ENCODE measurements around the gene NUFIP1. TPM values are rescaled to one million over a fixed set of nuclear protein-coding genes. Genes with fewer than 3 reads are reported as not detected.

NUFIP1 gene
- total RNA-seq, 1 experiment from 2014 or later: 12.2 TPM

DNA sequence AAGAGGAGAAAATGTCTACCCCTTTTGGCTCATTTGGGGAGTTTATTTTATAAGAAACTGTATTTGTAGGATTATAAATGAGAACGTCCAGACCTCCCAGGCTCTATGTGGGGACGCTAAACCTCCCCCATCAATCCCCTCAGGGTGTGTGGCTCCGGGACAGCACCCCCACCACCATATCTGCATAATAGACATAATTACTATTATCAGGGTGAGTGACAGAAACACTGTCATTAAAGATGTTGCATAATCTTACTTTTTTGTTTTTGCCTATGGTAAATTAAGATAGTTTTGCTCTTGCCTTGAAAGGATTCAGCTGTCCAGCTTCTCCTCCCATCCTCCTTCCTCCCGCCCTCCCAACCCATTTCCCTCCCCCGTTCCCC, 93.3 kb downstream of the NUFIP1 start (continued):
- no peak for TF ChIP-seq ZNF274 (IDR thresholded peaks at IDR 0.05; ENCODE audit: low read depth, low read length)
- TF ChIP-seq SIN3A (IDR thresholded peaks at IDR 0.05; ENCODE audit: low read depth): no peak

DNA sequence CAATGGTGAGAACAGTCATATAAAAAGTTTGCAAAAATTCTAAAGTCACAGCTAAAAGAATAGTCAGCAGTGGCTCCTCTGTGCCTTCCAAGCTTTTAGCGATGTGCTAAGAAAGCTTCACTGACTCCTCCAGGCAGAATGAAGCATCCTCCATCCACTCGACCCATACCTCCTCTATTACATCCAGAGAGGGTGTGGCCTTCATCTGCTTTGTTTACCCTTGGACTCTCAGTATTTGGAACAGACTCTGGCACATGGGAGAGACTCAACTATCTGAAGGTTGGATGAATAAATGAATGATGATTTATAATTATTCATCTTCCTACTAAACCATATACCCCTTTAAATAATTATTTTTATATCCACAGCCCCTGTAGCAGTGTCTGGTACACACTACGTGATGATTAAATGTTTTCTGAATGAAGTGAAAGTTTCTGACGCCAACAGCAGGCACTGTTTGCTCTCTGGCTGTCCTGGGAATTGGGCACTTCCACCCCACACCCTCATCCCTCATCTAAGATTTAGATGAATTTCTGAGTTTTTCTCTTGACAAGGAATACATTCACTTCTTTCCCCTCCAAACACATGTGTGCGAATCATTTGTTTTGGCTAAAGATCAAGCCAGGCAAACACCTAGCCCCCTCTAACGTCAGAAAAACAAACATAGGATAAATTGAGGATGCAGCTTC, 93.9 kb downstream of the NUFIP1 start:
- ATAC-seq (no peak), DNase-seq (ENCODE audit: low read depth, low spot score) (no peak)
- no peak overlapping the region for H3K27ac ChIP-seq (ENCODE audit: low read depth, low read length)
- CTCF ChIA-PET: no interaction called here
- H3K9me2 ChIP-seq (ENCODE audit: insufficient read depth): no peaks in the 10 kb centered on the region
- RAD21 ChIA-PET (ENCODE audit: low non-redundant PET in 1 of 2, low total read pairs in 2 of 2, uncharacterized antibody in 2 of 2, unreplicated experiment in 2 of 2): no interaction called here
- no peaks in the 10 kb centered on the region for H4K20me1 ChIP-seq (ENCODE audit: insufficient read depth)
- no peak overlapping the region for H3K9ac ChIP-seq (ENCODE audit: low read length)
- no peaks in the 10 kb centered on the region; the same call in 1 of the 2 replicates for H3K27me3 ChIP-seq (ENCODE audit: insufficient read depth, low read length)
- no peaks in the 10 kb centered on the region for H3K4me1 ChIP-seq (ENCODE audit: control insufficient read depth in 1 of 2, insufficient read depth in 2 of 2, low read length in 2 of 2)
- BruUV-seq (replicated peaks): no TSS peak
- intact Hi-C loops (cut with micrococcal nuclease): no loop called here
- POLR2A ChIA-PET: no interaction called here
- H3K36me3 ChIP-seq (ENCODE audit: control insufficient read depth in 1 of 2, insufficient read depth in 2 of 2, low read length in 2 of 2): no peaks in the 10 kb centered on the region
- H3K79me2 ChIP-seq (ENCODE audit: insufficient read depth, low read length): no peaks in the 10 kb centered on the region
- H2AFZ ChIP-seq (ENCODE audit: low read depth, low read length, poor library complexity, severe bottlenecking): peak overlapping the region; percentile 61
- no peak overlapping the region for H3K4me3 ChIP-seq (replicated peaks in 1 of 2; ENCODE audit: low read depth in 1 of 2, low read length in 2 of 2)
- TF ChIP-seq CEBPB (IDR thresholded peaks at IDR 0.05; ENCODE audit: low read depth) (no peak), JUND (IDR thresholded peaks at IDR 0.05) (no peak), EGR1 (IDR thresholded peaks at IDR 0.05; ENCODE audit: low read depth) (no peak), ZNF274 (IDR thresholded peaks at IDR 0.05; ENCODE audit: low read depth, low read length) (no peak), POLR2AphosphoS5 (IDR thresholded peaks at IDR 0.05; ENCODE audit: low read depth, low read length) (no peak), YY1 (IDR thresholded peaks at IDR 0.05; ENCODE audit: extremely low read depth, insufficient replicate concordance, low read depth, low read length) (no peak), REST (IDR thresholded peaks at IDR 0.05; ENCODE audit: low read depth) (no peak), TCF7L2 (IDR thresholded peaks at IDR 0.05; ENCODE audit: borderline replicate concordance, extremely low read depth, insufficient read depth, insufficient read length) (no peak), ELF1 (IDR thresholded peaks at IDR 0.05; ENCODE audit: borderline replicate concordance, low read depth) (no peak), EZH2 (IDR thresholded peaks at IDR 0.05) (no peak), RAD21 (IDR thresholded peaks at IDR 0.05; ENCODE audit: low read depth) (no peak), SIN3A (IDR thresholded peaks at IDR 0.05; ENCODE audit: low read depth) (no peak), FOSL1 (IDR thresholded peaks at IDR 0.05; ENCODE audit: low read depth) (no peak)
- TF ChIP-seq, protein P1, sequence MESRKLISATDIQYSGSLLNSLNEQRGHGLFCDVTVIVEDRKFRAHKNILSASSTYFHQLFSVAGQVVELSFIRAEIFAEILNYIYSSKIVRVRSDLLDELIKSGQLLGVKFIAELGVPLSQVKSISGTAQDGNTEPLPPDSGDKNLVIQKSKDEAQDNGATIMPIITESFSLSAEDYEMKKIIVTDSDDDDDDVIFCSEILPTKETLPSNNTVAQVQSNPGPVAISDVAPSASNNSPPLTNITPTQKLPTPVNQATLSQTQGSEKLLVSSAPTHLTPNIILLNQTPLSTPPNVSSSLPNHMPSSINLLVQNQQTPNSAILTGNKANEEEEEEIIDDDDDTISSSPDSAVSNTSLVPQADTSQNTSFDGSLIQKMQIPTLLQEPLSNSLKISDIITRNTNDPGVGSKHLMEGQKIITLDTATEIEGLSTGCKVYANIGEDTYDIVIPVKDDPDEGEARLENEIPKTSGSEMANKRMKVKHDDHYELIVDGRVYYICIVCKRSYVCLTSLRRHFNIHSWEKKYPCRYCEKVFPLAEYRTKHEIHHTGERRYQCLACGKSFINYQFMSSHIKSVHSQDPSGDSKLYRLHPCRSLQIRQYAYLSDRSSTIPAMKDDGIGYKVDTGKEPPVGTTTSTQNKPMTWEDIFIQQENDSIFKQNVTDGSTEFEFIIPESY (IDR thresholded peaks at IDR 0.05; ENCODE audit: extremely low read depth, insufficient replicate concordance, low read length): no peak
- no peaks in the 10 kb centered on the region for H3K9me3 ChIP-seq (ENCODE audit: control insufficient read depth in 1 of 2, insufficient read depth in 1 of 2, low read depth in 1 of 2, low read length in 2 of 2)
- H3K4me2 ChIP-seq (ENCODE audit: low read length): no peak overlapping the region

All from HCT116 (cell line).